Kidney (tissue), 14 donors: ENCODE measurements around the gene CISTR. TPM values are rescaled to one million over a fixed set of nuclear protein-coding genes. Genes with fewer than 3 reads are reported as not detected.
"Not testable (repeated sequence)": the region's sequence is repeated elsewhere in the genome, so short reads cannot be mapped to it uniquely, and the experiment has no call there.

Experiments used
- DNase-seq, 5 donors: peaks; one replicate each; pipeline ENCODE4 v3.0.0-alpha.2; 2013 to 2020
- FAIRE-seq: peaks from 2 replicates; lab custom pipeline; 2012; peaks lifted over from hg19 to GRCh38; lab: Jason Lieb, UNC
- H3K27ac ChIP-seq, 2 donors: one replicate each; pipeline ENCODE4 v1.7.0; 2013; ENCODE audit warnings: low read depth in 2 of 2, low read length in 2 of 2, inconsistent platforms in 1 of 2
- H3K27me3 ChIP-seq: one replicate; pipeline ENCODE4 v1.7.1; 2013; ENCODE audit warnings: low read length, inconsistent platforms; ENCODE audit not compliant: control insufficient read depth, insufficient read depth
- H3K36me3 ChIP-seq, 3 donors: one replicate each; pipeline versions ENCODE4 v1.7.0 to v1.7.1; 2013; ENCODE audit warnings: low read length in 3 of 3, control low read depth in 1 of 3, inconsistent platforms in 1 of 3; ENCODE audit not compliant: insufficient read depth in 3 of 3, control insufficient read depth in 2 of 3
- H3K4me1 ChIP-seq, 3 donors: one replicate each; pipeline versions ENCODE4 v1.7.0 to v1.7.1; 2013; ENCODE audit warnings: low read length in 3 of 3, inconsistent platforms in 1 of 3, low read depth in 1 of 3; ENCODE audit not compliant: control insufficient read depth in 2 of 3, insufficient read depth in 2 of 3
- H3K4me3 ChIP-seq, 3 donors: one replicate each; pipeline versions ENCODE4 v1.7.0 to v1.8.1; 2013; ENCODE audit warnings: low read length in 3 of 3, control low read depth in 1 of 3, inconsistent platforms in 1 of 3
- H3K9ac ChIP-seq, 3 donors: one replicate each; pipeline versions ENCODE4 v1.7.0 to v1.7.1; 2013; ENCODE audit warnings: low read length in 3 of 3, control low read depth in 1 of 3, inconsistent platforms in 1 of 3
- H3K9me3 ChIP-seq, 3 donors: one replicate each; pipeline versions ENCODE4 v1.7.0 to v1.7.1; 2013; ENCODE audit warnings: low read length in 3 of 3, control low read depth in 1 of 3, inconsistent platforms in 1 of 3; ENCODE audit not compliant: control insufficient read depth in 2 of 3, insufficient read depth in 1 of 3
- CTCF ChIP-seq: IDR thresholded peaks from 3 replicates; pipeline ENCODE4 v1.5.1; 2012; ENCODE audit warnings: mild to moderate bottlenecking, moderate library complexity, borderline replicate concordance; ENCODE audit not compliant: insufficient read depth; ENCODE audit errors: extremely low read depth
- intact Hi-C: fragments of 100-400 bp; cut with DNase I; formaldehyde crosslinking; loops from one replicate; pipeline ENCODE4 v1.11.1; 2022
- polyA plus RNA-seq: library from polyadenylated mRNA; stranded (reverse); fragments of 350-450 nt; fragmentation: Illumina TruSeq; extraction: RNeasy Lipid Tissue Mini Kit (QIAGEN cat#74804); gene quantifications from one replicate; pipeline ENCODE4 v1.2.3, GENCODE V29; 2014; ENCODE audit warnings: low read depth, low replicate concordance; ENCODE audit not compliant: insufficient read depth
- total RNA-seq: library from RNA; stranded (reverse); fragmentation: NEBNext Ultra II Directional; extraction: Animal tissue kit (Norgen Biotek cat#: 25700); gene quantifications from one replicate; pipeline ENCODE4 v1.2.1, GENCODE V29; 2021
- donor health status: control.
- donor health status: control.
- donor health status: control.
- donor health status: control.
- donor health status: control.
- donor health status: DM: yes; HTN: yes; CAD: no.
- donor health status: Normal renal cell carcinoma (clear cell type).

CISTR gene
- total and polyA plus RNA-seq, 2 donors from 2014 or later, result not detected

GRCh38 chr12:53780323-53780722 is 28.5 kb upstream of the CISTR start:
- DNase-seq, result no peak
- no peak for TF ChIP-seq CTCF
- Histone ChIP-seq H3K4me1 (no peaks in the 10 kb centered on the region), H3K27me3 (no peaks in the 10 kb centered on the region), H3K4me3 (no peak overlapping the region), H3K27ac (no peak overlapping the region), H3K9ac (no peak overlapping the region), H3K36me3 (no peaks in the 10 kb centered on the region), H3K9me3 (no peaks in the 10 kb centered on the region)
- intact Hi-C loops, result no loop called here
- FAIRE-seq, result no peak

- H3K27me3 ChIP-seq, DNase-seq, H3K36me3 ChIP-seq, H3K9me3 ChIP-seq, intact Hi-C loops, FAIRE-seq, H3K9ac ChIP-seq, H3K4me3 ChIP-seq, H3K4me1 ChIP-seq, H3K27ac ChIP-seq: not testable (repeated sequence)
These were observed 27.9 kb upstream of the CISTR start for GRCh38 chr12:53779679-53780078.

GRCh38 chr12:53777936-53778644 is 26.3 kb upstream of the CISTR start:
- FAIRE-seq, result no peak
- intact Hi-C loops, result no loop called here
- no peak overlapping the region for H3K9ac ChIP-seq

GRCh38 chr12:53777412-53777811 is 25.6 kb upstream of the CISTR start:
- Histone ChIP-seq H3K36me3 (no peaks in the 10 kb centered on the region), H3K9me3 (no peaks in the 10 kb centered on the region), H3K9ac (no peak overlapping the region), H3K27ac (no peak overlapping the region), H3K4me3 (no peak overlapping the region), H3K27me3 (no peaks in the 10 kb centered on the region), H3K4me1 (no peaks in the 10 kb centered on the region)
- FAIRE-seq (no peak), DNase-seq (no peak)
- no peak for TF ChIP-seq CTCF
- intact Hi-C loops, result no loop called here

More at GRCh38 chr12:53777936-53778644, 26.3 kb upstream of the CISTR start:
- Histone ChIP-seq H3K36me3 (no peaks in the 10 kb centered on the region), H3K27me3 (no peaks in the 10 kb centered on the region), H3K27ac (no peak overlapping the region), H3K4me1 (no peaks in the 10 kb centered on the region), H3K4me3 (no peak overlapping the region), H3K9me3 (no peaks in the 10 kb centered on the region)
- no peak for DNase-seq
- no peak for TF ChIP-seq CTCF
